Neural cell (in vitro differentiated cells): ENCODE results near the gene RPL22.

Source experiments
- EZH2 ChIP-seq: fragments of 200-600, 300-800 bp; shearing (Covaris generic), sonication (generic); IDR thresholded peaks from 2 replicates; pipeline ENCODE4 v1.6.1; 2014; ENCODE audit warnings: antibody characterized with exemption, low read length, borderline replicate concordance, mild to moderate bottlenecking; ENCODE audit not compliant: insufficient read depth, poor library complexity, severe bottlenecking
- POLR2AphosphoS5 ChIP-seq: IDR thresholded peaks from 2 replicates; pipeline ENCODE4 v1.6.1; 2012
- SMC3 ChIP-seq: fragments of 450-650 bp; conservative IDR thresholded peaks from 2 replicates; pipeline ENCODE4 v1.6.1; 2014; ENCODE audit warnings: antibody characterized with exemption, mild to moderate bottlenecking, moderate library complexity; ENCODE audit not compliant: poor library complexity
- TF ChIP-seq, protein P1 (sequence below): fragments of 450-650 bp; IDR thresholded peaks from 2 replicates; pipeline ENCODE4 v1.5.1; 2014; ENCODE audit warnings: antibody characterized with exemption, mild to moderate bottlenecking, moderate library complexity; ENCODE audit not compliant: poor library complexity, severe bottlenecking
- TF ChIP-seq, protein P2 (sequence below): IDR thresholded peaks from 2 replicates; pipeline ENCODE4 v1.6.1; 2012; ENCODE audit warnings: borderline replicate concordance

DNA sequence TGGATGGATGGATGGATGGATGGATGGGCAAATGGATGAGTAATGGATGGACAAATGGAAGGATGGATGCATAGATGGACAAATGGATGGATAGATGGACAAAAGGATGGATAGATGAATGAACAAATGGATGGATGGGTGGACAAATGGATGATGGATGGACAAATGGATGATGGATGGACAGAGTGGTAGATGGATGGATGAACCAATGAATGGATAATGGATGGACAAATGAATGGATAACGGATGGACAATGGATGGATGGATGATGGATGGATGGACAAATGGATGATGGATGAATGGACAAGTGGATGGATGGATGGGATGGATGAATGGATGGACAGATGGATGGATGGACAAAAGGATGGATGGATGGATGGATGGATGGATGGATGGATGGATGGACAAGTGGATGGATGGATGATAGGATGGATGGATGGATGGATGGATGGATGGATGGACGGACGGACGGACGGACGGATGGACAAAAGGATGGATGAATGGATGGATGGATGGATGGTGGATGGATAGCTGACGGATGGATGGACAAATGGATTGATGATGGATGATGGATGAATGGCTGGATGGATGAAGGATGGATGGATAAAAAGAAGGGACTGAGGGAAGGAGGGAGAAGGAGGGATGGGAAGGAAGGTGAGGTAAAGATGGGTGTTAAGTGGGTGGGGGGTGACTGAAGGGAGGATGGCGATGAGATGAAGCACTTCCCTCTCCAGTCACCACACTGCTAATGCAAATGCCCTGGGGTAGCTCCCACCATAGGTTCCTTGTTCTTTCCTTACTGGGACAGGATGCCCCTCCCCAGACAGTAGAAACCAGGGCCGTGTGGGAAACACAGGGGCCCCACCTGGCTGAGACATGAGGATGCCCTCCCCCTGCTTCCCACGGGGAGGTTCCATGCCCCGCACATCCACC is 49.1 kb downstream of the RPL22 start:
- TF ChIP-seq, protein P1, sequence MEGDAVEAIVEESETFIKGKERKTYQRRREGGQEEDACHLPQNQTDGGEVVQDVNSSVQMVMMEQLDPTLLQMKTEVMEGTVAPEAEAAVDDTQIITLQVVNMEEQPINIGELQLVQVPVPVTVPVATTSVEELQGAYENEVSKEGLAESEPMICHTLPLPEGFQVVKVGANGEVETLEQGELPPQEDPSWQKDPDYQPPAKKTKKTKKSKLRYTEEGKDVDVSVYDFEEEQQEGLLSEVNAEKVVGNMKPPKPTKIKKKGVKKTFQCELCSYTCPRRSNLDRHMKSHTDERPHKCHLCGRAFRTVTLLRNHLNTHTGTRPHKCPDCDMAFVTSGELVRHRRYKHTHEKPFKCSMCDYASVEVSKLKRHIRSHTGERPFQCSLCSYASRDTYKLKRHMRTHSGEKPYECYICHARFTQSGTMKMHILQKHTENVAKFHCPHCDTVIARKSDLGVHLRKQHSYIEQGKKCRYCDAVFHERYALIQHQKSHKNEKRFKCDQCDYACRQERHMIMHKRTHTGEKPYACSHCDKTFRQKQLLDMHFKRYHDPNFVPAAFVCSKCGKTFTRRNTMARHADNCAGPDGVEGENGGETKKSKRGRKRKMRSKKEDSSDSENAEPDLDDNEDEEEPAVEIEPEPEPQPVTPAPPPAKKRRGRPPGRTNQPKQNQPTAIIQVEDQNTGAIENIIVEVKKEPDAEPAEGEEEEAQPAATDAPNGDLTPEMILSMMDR, result no peak
- TF ChIP-seq POLR2AphosphoS5 (no peak), EZH2 (no peak), SMC3 (no peak)
- TF ChIP-seq, protein P2, sequence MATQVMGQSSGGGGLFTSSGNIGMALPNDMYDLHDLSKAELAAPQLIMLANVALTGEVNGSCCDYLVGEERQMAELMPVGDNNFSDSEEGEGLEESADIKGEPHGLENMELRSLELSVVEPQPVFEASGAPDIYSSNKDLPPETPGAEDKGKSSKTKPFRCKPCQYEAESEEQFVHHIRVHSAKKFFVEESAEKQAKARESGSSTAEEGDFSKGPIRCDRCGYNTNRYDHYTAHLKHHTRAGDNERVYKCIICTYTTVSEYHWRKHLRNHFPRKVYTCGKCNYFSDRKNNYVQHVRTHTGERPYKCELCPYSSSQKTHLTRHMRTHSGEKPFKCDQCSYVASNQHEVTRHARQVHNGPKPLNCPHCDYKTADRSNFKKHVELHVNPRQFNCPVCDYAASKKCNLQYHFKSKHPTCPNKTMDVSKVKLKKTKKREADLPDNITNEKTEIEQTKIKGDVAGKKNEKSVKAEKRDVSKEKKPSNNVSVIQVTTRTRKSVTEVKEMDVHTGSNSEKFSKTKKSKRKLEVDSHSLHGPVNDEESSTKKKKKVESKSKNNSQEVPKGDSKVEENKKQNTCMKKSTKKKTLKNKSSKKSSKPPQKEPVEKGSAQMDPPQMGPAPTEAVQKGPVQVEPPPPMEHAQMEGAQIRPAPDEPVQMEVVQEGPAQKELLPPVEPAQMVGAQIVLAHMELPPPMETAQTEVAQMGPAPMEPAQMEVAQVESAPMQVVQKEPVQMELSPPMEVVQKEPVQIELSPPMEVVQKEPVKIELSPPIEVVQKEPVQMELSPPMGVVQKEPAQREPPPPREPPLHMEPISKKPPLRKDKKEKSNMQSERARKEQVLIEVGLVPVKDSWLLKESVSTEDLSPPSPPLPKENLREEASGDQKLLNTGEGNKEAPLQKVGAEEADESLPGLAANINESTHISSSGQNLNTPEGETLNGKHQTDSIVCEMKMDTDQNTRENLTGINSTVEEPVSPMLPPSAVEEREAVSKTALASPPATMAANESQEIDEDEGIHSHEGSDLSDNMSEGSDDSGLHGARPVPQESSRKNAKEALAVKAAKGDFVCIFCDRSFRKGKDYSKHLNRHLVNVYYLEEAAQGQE, result no peak
